K562 (cell line): ENCODE measurements around the gene GPRC5A. TPM values are rescaled to one million over a fixed set of nuclear protein-coding genes. Genes with fewer than 3 reads are reported as not detected.

ENCODE experiments used
- ARID3A ChIP-seq: IDR thresholded peaks from 2 replicates; pipeline ENCODE4 v1.6.1; 2012; ENCODE audit warnings: low read depth, low read length, improper control_type of control experiment, borderline replicate concordance
- FOXJ2 ChIP-seq: fragments of 200-800 bp; sonication (Bioruptor generic); IDR thresholded peaks from 2 replicates; pipeline ENCODE4 v1.6.1; 2016; ENCODE audit warnings: missing genetic modification characterization, missing compliant biosample characterization
- FOXO4 ChIP-seq: fragments of 450-650 bp; formaldehyde crosslinking; IDR thresholded peaks from 2 replicates; pipeline ENCODE4 v1.4.0; 2020; ENCODE audit warnings: mild to moderate bottlenecking, moderate library complexity
- ID3 ChIP-seq, 2 experiments: fragments of 250-450 bp in 1 of 2; fragments of 450-650 bp in 1 of 2; sonication (Bioruptor Pico) in 1 of 2; IDR thresholded peaks; 2 replicates each; pipeline versions ENCODE4 v1.6.1 to v1.8.0; 2016 to 2021; ENCODE audit warnings: mild to moderate bottlenecking in 2 of 2, moderate library complexity in 2 of 2, missing compliant biosample characterization in 1 of 2, missing genetic modification characterization in 1 of 2
- JUN ChIP-seq, 2 experiments: sonication (generic) in 1 of 2; formaldehyde crosslinking in 1 of 2; IDR thresholded peaks; 2 replicates each; pipeline versions ENCODE4 v1.6.1 to v1.8.0; 2012 to 2022; ENCODE audit warnings: borderline replicate concordance in 2 of 2, mild to moderate bottlenecking in 2 of 2, improper control_type of control experiment in 1 of 2, low read depth in 1 of 2, low read length in 1 of 2, missing genetic modification reagents in 1 of 2
- KLF10 ChIP-seq: fragments of 250-450 bp; sonication (Bioruptor Pico); IDR thresholded peaks from 2 replicates; pipeline ENCODE4 v1.6.1; 2021; ENCODE audit warnings: matching md5 sums
- LARP7 ChIP-seq: fragments of 450-650 bp; IDR thresholded peaks from 2 replicates; pipeline ENCODE4 v1.6.1; 2016
- MITF ChIP-seq: IDR thresholded peaks from 2 replicates; pipeline ENCODE4 v1.6.1; 2014; ENCODE audit warnings: antibody characterized with exemption
- MLLT1 ChIP-seq, 2 experiments: fragments of 450-650 bp; IDR thresholded peaks; 2 replicates each; pipeline ENCODE4 v1.6.1; 2016
- MYBL2 ChIP-seq, 2 experiments: fragments of 450-650 bp in 1 of 2; sonication (generic) in 1 of 2; formaldehyde crosslinking in 1 of 2; IDR thresholded peaks; 2 replicates each; pipeline versions ENCODE4 v1.6.1 to v1.8.1; 2017 to 2022; ENCODE audit warnings: borderline replicate concordance in 1 of 2, inconsistent platforms in 1 of 2, low read depth in 1 of 2, mild to moderate bottlenecking in 1 of 2, missing genetic modification reagents in 1 of 2, moderate library complexity in 1 of 2
- NR0B1 ChIP-seq: fragments of 450-650 bp; IDR thresholded peaks from one replicate; pipeline ENCODE4 v1.6.1; 2018; ENCODE audit warnings: mild to moderate bottlenecking, moderate library complexity; ENCODE audit not compliant: partially characterized antibody
- RBBP5 ChIP-seq: fragments of 200-600 bp; sonication (generic); IDR thresholded peaks from 2 replicates; pipeline ENCODE4 v1.6.1; 2012; ENCODE audit warnings: borderline replicate concordance, mild to moderate bottlenecking, low read length, control low read depth, inconsistent platforms; ENCODE audit not compliant: insufficient read depth, poor library complexity, severe bottlenecking
- SP2 ChIP-seq: IDR thresholded peaks from 2 replicates; pipeline ENCODE4 v1.6.1; 2011; ENCODE audit warnings: mild to moderate bottlenecking, low read depth, low read length, moderate library complexity; ENCODE audit not compliant: poor library complexity, severe bottlenecking; ENCODE audit errors: extremely low read depth
- TCF3 ChIP-seq: sonication (generic); formaldehyde crosslinking; IDR thresholded peaks from 2 replicates; pipeline ENCODE4 v1.4.0; 2020; ENCODE audit warnings: mild to moderate bottlenecking, missing genetic modification reagents
- ZBED1 ChIP-seq: IDR thresholded peaks from 2 replicates; pipeline ENCODE4 v1.6.1; 2014
- ZBTB1 ChIP-seq: sonication (generic); formaldehyde crosslinking; IDR thresholded peaks from 2 replicates; pipeline ENCODE4 v1.8.1; 2023; ENCODE audit warnings: missing genetic modification reagents, low read depth, mild to moderate bottlenecking, borderline replicate concordance
- ZKSCAN1 ChIP-seq: fragments of 150-350 bp; IDR thresholded peaks from 2 replicates; pipeline ENCODE4 v1.6.1; 2016; ENCODE audit warnings: low read depth, low read length
- ZNF354B ChIP-seq: fragments of 250-450 bp; sonication (Bioruptor Pico); IDR thresholded peaks from 2 replicates; pipeline ENCODE4 v1.4.0; 2020
- ZNF384 ChIP-seq: IDR thresholded peaks from 2 replicates; pipeline ENCODE4 v1.6.1; 2012; ENCODE audit warnings: low read depth, low read length, improper control_type of control experiment
- polyA plus RNA-seq, 8 experiments: library from polyadenylated mRNA; depleted of rRNA in 4 of 8; stranded (reverse) in 5 of 8; unstranded in 3 of 8; fragments of >200 nt; fragmentation: Nextera tagmentation in 2 of 8; fragmentation: Illumina TruSeq in 1 of 8; extraction: Ambion mirVana in 2 of 8; extraction: Trizol in 1 of 8; gene quantifications; 2 replicates each; pipeline versions ENCODE4 v1.2.1 to v1.2.3, GENCODE V29; 2011 to 2014; ENCODE audit warnings: inconsistent platforms in 1 of 8, missing spikeins in 1 of 8
- total RNA-seq, 7 experiments: library from RNA; depleted of rRNA in 6 of 7; stranded (reverse); fragments of >200 nt in 6 of 7; fragmentation: Illumina TruSeq in 2 of 7; extraction: Trizol in 2 of 7; gene quantifications; 2 replicates each; pipeline versions ENCODE4 v1.2.1 to v1.2.3, GENCODE V29; 2011 to 2021; ENCODE audit warnings: low replicate concordance in 1 of 7

GPRC5A gene
- total and polyA plus RNA-seq, 9 of the 15 experiments (the other 6 are each of a cell fraction or from before 2014, with no cell fraction given): 0.01 to 0.64 (median 0.08) TPM; not detected in 6

GRCh38 chr12:12909995-12910420 lies 18.6 kb downstream of the GPRC5A start (continued):
- TF ChIP-seq NR0B1 (no peak), ZBTB1 (CRISPR knock-in tag) (no peak), MYBL2 (IDR thresholded peaks at IDR 0.05; ENCODE audit: low read depth) (no peak), MYBL2 (CRISPR knock-in tag; IDR thresholded peaks at IDR 0.05; ENCODE audit: borderline replicate concordance) (no peak), ZKSCAN1 (no peak), ARID3A (no peak), ZNF384 (peak; percentile 66; the same call in 1 of the 2 replicates), FOXJ2 (tag) (0 out of 2 replicates have a peak, but pooled peaks have one; percentile 34), SP2 (no peak), ID3 (CRISPR knock-in tag; IDR thresholded peaks at IDR 0.05) (no peak), ID3 (tag; IDR thresholded peaks at IDR 0.05) (peak; percentile 92), ZNF354B (CRISPR knock-in tag) (no peak), JUN (IDR thresholded peaks at IDR 0.05; ENCODE audit: borderline replicate concordance, low read depth, low read length) (no peak), JUN (CRISPR knock-in tag; IDR thresholded peaks at IDR 0.05; ENCODE audit: borderline replicate concordance) (no peak), TCF3 (CRISPR knock-in tag) (peak; percentile 13; the same call in 1 of the 2 replicates), RBBP5 (no peak), KLF10 (no peak), ZBED1 (no peak), MITF (no peak), FOXO4 (no peak), LARP7 (no peak), MLLT1 (IDR thresholded peaks at IDR 0.05) (no peak)
